Erythroblast (primary cell): Measurements from ENCODE around the gene PHF12.
A peak's percentile ranks its signal among the peaks of the same experiment; 100 is the strongest.

Experiments used
- DNase-seq, 2 experiments: peaks; one replicate each; lab custom pipeline; 2025; lab: John Stamatoyannopoulos, UW
- GATA1 ChIP-seq: IDR thresholded peaks from 2 replicates; pipeline ENCODE4 v1.6.1; 2011; ENCODE audit warnings: low read depth, mild to moderate bottlenecking, control low read depth, low read length, moderate library complexity
- POLR2A ChIP-seq: IDR thresholded peaks from 2 replicates; pipeline ENCODE4 v1.6.1; 2011; ENCODE audit warnings: mild to moderate bottlenecking, low read length

PHF12 gene

DNA sequence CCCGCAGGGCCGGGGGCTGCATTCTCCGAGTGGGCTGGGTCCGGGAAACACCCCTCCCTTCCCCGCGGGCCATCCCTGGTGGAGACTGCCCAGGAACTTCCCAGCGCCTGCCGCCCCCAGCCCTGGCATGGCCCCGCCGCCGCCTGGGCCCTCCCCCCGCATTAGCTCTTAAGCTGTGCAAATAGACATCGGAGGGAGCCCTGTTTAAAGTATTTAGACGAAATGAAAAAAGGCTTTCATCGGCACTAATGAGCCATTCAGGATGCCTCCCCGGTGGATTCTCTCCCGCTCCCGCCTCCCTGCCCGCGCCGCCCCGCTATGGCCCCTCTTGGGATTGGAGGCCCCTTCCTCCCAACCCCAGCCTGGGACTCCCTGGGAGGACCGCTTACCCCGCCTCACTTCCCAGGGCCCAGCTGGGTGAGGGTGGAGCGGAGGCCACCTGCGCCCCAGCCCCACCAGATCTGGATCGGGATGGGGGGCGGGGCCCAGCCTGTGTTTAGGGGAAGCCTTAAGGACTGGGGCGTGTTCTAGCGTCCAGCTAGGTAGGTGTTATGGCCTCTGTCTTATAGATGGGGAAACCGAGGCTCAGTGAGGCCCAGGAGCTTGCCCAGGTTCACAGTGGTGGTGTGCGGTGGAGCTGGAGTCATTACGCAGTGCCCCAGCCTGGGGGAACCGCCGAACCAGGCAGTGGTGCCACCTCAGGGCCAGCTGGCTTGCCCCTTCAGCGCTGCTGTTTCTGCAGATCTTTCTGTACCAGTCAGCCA lies 34.8 kb upstream of the PHF12 start:
- TF ChIP-seq GATA1 (no peak), POLR2A (no peak)
- DNase-seq: no peak

DNA sequence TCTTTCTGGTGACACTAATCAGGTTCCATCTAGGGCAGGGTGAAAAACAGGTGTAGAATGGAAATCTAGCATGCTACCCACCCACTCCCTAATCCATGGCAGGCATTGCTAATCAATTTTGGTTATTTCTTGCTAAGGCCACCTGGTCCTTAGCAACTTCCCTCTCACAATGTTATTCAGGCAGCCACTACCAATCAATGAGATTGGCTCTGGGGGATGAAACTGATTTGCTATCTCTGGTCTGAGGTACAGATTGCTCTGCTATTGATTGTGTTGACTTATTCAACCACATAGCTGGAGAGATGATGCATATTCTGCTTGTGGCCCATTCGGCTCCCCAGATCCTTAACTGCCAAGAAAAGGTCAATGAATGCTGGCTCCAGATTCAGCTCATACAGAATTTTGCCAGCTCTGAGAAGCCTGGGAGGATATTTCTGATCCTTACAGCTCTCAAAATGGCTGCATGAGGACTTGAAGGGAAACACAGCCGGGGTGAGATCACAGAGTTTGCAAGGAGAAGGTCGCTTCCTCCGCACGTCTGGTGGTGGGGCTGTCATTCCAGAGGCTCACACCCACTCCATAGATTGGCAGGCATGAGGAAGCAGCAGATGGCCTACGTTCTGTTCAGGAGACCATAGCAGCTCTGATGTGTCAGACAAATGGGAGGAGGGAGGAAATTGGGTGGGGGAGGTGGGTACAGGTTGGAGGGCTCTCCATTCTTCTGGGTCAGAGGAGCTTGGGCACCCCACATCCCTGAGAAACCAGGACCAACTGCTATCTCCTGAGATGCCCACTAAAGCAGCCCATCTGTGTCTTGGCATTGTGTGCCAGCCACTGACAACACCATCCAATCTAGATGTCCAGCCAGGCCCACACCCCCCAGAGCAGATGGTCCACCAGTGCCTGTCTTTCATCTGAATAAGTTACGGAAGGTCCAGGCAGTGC lies 32.2 kb upstream of the PHF12 start:
- TF ChIP-seq GATA1: no peak
- no peak for TF ChIP-seq POLR2A
- DNase-seq: no peak

DNA sequence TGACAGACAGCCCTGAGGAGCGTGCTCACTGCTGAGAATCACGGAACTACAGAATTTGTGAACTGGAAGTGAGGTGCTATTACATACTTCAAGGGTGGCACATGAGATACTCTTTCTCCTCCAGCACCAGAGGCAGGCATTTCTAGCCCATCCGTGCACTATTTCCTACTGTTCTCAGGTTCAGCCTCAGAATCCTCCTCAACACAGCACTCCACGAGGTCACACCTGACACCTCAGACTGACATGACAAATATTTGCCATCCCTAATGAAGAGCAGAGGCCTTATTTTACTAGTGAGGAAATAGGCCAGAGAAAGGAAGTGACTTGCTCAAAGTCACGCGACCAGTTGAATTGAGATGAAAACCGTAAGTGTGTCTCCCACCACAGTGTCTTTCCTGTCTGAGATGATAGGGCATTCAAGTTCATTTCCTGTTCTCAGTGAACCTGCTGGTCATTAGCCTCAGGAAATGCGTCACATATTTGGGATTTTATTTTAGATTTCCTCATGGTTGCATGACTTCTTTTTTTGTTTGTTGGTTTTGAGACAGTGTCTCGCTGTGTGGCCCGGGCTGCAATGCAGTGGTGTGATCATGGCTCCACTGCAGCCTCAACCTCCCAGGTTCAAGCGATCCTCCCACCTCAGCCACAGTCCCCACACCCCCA lies 30.9 kb upstream of the PHF12 start:
- DNase-seq: no peak
- no peak for TF ChIP-seq GATA1
- TF ChIP-seq POLR2A: no peak

DNA sequence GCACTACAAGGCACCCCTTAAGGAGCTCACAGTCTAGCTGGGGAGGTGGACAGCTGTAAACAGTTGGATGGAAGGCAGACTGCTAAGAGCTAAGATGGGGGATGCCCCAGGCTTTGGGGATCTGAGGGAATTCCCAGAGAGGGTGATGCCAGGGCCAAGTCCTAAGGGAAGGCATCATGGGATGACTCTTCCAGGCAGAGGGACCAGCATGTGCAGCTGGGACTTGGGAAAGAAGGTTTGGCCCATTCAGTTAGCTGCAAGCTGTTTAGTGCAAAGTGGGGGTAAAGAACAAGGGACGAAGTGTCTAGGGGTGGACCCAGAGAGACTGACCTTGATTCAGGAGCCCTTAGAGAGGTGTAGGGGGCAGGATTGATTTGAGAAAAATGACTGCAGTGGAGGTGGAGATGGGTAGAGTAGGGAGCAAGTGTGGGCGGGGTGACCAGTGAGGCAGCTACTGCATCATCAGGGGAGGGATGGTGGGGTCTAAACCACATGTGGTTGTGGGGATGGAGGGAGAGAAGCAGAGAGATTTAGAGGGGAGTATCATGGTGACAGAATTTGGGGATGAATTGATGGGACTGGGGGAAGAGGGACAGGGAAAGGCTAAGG lies 27.1 kb upstream of the PHF12 start:
- TF ChIP-seq POLR2A (no peak), GATA1 (no peak)
- no peak for DNase-seq

DNA sequence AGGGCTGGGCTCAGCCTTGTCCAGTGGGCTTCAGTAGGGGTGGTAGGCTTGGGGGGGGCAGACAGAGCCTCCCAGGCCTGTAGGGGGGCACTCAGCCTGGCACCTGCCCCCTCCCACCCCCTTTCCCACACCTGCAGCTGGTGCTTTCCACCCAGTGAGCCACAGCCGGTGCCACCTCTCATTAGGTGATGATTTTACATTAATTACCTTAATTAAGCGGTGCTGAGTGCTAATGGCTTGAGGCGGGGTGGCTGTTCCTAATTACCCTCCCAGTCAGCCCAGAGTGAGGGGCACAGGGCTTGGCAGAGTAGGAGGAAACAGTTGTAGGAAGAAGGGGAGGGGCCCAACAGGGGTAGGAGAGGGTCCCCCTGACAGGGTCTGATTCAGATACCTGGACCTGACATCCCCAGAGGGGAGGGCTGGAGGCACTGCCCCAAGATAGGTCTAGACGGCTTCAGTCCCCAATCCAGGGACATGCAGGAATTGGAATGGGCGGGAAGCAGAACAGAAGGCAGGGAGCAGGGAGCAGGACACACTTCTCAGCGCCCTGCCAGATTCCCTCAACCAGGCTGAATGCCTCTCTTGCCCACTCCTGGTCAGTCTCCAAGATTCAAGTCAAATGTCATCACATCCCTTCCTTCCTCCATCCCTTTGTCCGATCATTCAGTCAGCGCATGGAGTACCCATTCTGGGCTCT lies 26.5 kb upstream of the PHF12 start:
- no peak for DNase-seq
- TF ChIP-seq POLR2A (no peak), GATA1 (no peak)

DNA sequence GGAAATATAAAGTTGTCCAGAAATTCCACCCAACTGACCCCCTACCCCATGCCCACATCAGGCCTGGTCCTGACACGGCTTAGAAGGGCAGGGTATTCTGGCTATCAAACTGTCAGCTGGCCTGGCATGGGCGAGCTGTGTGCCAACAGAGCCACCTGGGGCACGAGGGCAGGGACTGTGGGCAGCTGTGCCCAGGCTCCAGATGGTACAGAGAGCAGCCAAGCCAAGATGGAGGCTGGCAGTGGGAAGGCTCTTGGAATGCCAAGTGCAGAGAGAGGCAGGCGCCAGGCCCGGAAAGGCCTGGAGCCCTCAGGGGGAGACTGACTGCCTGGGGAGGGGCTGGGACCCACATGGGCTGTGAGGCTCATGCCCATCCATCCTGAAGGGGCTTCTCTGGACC lies 24.3 kb upstream of the PHF12 start:
- DNase-seq: no peak

DNA sequence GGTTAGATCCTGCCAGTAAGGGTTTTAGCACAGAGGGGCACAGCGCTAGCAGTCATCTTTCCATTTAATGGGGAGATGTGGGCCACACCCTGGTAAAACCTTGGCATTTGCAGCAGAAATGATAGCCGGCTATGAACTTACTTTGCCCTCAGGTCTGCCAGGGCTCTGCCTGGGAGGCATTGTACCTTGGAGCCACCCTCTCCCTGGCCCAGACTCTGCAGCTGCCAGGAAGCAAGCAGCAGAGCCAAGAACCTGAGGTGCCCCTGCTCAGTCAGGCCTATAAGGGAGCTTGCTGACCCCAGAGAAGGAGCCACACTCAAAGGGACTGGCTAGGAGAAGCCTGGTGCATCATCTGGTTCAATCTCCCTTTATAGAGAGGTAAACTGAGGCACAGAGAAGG lies 23.7 kb upstream of the PHF12 start:
- TF ChIP-seq GATA1: no peak
- no peak for TF ChIP-seq POLR2A
- no peak for DNase-seq

More for the DNA sequence above, 24.3 kb upstream of the PHF12 start:
- TF ChIP-seq POLR2A: no peak
- no peak for TF ChIP-seq GATA1

DNA sequence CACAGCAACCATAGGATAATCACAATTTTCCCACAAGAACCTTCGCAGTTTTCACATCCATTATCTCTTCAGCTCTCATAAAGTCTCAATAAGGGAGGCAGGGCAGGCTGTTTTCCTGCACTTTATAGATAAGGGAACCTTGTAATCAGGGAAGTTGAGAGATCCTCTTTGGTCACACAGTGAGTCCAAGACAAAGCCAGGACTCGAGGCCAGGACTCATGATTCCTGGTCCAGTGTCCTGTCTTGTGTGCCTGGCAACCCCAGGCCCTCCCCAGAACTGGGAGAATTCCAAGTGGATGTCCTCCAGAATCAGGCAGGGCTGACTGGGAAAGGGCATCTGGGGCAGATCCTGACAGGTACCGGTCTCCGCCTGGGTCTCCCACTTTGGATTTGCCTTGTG lies 23.1 kb upstream of the PHF12 start:
- peak in 1 of 2 experiments; percentile 16 for DNase-seq
- no peak for TF ChIP-seq GATA1

DNA sequence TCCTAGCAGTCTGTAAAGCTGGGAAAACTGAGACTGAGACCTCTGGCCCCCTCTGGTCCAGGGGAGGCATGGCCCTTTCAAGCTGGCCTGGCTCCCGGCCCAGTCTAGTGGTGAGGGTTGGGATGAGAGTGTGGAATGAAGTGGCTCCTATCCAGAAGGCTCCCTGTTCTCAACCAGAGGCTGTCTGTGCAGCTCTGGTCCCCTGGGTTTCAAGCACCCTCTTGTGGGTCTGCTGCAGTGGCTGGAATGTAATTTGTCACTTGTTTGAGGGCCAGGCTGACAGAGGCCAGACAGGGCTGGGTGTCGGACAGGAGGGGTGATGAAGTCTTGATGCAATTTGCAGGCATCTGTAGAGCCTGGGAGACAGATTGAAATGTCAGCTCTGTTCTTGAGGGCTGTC lies 22.1 kb upstream of the PHF12 start:
- TF ChIP-seq POLR2A (no peak), GATA1 (no peak)
- DNase-seq: no peak

DNA sequence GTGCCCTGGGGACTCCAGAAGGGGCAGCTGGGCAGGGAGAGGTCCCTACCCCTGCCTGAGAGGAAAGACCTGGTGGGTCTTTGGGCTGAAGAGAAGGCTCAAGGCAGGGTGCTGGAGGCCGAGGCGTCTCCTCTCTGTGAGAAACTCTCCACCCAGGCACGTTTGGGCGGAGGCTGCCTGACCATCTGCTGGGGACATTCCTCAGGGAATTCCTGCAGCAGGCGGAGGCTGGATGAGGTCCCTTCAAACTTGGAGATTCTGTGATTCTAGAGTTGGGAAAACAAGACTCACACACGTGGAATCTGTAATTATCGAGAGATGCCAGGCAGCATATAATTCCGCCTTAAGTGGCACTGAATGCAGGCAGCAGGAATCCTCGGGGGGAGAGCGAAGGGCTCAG lies 21.1 kb upstream of the PHF12 start:
- no peak for DNase-seq
- TF ChIP-seq POLR2A: no peak

DNA sequence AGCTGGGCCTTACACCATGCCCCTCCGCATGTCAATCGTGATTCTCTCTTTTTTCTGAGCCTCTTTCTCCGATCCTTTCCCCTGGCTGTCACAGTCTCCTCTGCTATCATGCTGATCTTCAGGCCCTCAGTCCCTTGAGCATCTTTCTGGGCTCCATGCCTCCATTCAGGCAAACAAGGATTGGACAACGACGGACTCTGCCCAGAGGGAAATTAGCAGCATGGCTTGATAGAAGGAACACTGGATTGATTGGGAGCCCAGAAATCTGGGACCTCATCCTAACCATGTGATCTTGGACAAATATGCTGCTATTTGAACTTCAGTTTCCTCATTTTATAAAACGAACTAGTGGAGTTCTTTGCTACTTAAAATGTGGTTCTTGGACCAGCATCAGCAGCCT lies 19.6 kb upstream of the PHF12 start:
- TF ChIP-seq GATA1 (no peak), POLR2A (no peak)
- no peak for DNase-seq

DNA sequence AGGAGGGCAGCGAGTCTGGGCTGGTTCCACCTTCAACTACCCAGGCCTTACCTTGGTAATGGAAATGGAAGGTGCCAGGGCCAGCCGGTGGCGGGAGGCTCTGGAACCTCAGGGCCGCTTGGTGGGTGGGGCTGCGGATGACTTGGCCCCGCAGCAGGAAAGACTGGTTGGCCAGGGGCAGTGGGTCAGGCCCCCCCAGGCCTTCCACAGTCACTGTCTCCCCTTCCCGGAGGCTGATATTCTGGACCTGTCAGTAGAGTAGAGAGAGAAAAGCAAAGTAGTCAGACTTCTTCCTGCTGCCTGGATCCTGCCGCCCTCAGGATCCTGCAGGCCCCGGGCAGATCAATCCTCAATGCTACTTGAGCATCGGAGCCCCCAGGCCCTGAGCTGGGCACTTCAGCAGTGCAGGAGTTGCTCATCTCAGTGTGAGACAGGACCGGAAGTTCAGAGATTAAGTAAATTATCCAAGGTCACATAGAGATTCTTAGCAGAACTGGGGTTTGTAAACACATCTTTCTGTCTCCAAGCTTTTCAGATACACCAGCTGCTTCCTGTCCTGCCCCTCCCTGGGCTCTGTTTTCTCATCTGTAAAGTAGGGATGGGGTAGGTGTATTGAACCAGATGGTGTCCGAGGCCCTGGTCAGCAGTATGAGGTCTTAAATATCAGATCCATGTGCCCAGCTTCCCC lies 18.5 kb upstream of the PHF12 start:
- no peak for TF ChIP-seq POLR2A
- TF ChIP-seq GATA1: no peak
- no peak for DNase-seq
